Naive thymus-derived CD8-positive, alpha-beta T cell (primary cell): Measurements from ENCODE around the gene CYTH1. TPM values are rescaled to one million over a fixed set of nuclear protein-coding genes. Genes with fewer than 3 reads are reported as not detected.
A peak's percentile ranks its signal among the peaks of the same experiment; 100 is the strongest.

Experiments used
- ATAC-seq, 2 donors: fragments of 150-1000 bp; cut with Tn5 transposase in 1 of 2; sonication (Bioruptor Pico), chemical (Tn5 transposase) in 1 of 2; 1 replicate in 1 of 2; 2 replicates in 1 of 2; pipeline ENCODE4 v1.10.0; 2021; ENCODE audit warnings: mild to moderate bottlenecking in 2 of 2, moderate library complexity in 2 of 2
- POLR2A ChIA-PET: fragments of 350-600 bp; sonication (Branson Sonifier 250); formaldehyde crosslinking; loops from one replicate; lab custom pipeline; 2021; ENCODE audit warnings: antibody characterized with exemption; lab: Charles Lee
- DNase-seq, 10 donors: peaks; one replicate each; pipeline versions ENCODE4 v3.0.0 to v3.0.0-alpha.2; 2020 to 2022
- H3K27ac Mint-ChIP-seq, 10 donors: one replicate each; pipeline ENCODE4 v1.8.0; 2020 to 2022; ENCODE audit warnings: mild to moderate bottlenecking in 10 of 10, mixed read lengths in 10 of 10, moderate library complexity in 4 of 10, inconsistent platforms in 1 of 10
- H3K27me3 Mint-ChIP-seq, 5 donors: one replicate each; pipeline ENCODE4 v1.8.0; 2021 to 2022; ENCODE audit warnings: mixed read lengths in 5 of 5
- H3K36me3 Mint-ChIP-seq, 3 donors: one replicate each; pipeline ENCODE4 v1.8.0; 2020 to 2022; ENCODE audit warnings: mixed read lengths in 3 of 3, mild to moderate bottlenecking in 2 of 3, inconsistent platforms in 1 of 3
- H3K4me1 Mint-ChIP-seq, 4 donors: one replicate each; pipeline ENCODE4 v1.8.0; 2021 to 2022; ENCODE audit warnings: mixed read lengths in 4 of 4
- H3K4me3 Mint-ChIP-seq, 10 donors: one replicate each; pipeline ENCODE4 v1.8.0; 2020 to 2022; ENCODE audit warnings: mild to moderate bottlenecking in 10 of 10, mixed read lengths in 10 of 10, moderate library complexity in 6 of 10, inconsistent platforms in 1 of 10
- H3K9me3 Mint-ChIP-seq, 9 donors: one replicate each; pipeline ENCODE4 v1.8.0; 2020 to 2022; ENCODE audit warnings: mixed read lengths in 9 of 9, mild to moderate bottlenecking in 3 of 9, inconsistent platforms in 1 of 9, moderate library complexity in 1 of 9
- polyA plus RNA-seq, 3 donors: library from polyadenylated mRNA; unstranded; fragments of 300-500 nt; fragmentation: Illumina TruSeq; gene quantifications; one replicate each; pipeline ENCODE4 v1.2.3, GENCODE V29; 2021
- total RNA-seq, 8 experiments: library from RNA in 2 of 8; stranded (reverse) in 2 of 8; gene quantifications; one replicate each; pipeline ENCODE4 v1.2.3 and lab custom pipeline; 2021 to 2026

The CYTH1 gene
- total and polyA plus RNA-seq, 5 experiments from 2014 or later, result 220 to 423 (median 320) TPM

DNA sequence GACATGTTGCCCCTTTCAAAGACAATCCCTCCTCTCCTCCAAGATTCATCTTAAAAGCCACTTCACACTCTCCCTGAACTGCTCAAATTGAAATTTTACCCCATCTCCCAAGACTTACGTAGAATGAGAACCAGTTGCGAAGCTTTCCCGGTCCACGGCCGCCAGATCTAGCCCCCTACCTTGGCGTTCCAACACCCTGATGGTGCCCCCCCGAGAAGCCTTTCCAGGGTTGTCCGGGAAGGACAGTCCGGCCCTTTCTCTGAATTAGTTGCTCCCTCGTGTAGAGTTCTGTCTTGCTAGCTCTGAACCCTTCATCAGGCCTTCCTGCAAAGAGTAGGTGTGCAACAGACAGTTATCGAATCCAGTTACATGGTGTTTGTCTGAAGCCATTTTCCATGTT is 144.9 kb downstream of the CYTH1 start:
- H3K4me3 Mint-ChIP-seq, result no peak overlapping the region
- DNase-seq, result no peak
- ATAC-seq, result no peak
- H3K27me3 Mint-ChIP-seq, result no peaks in the 10 kb centered on the region
- no peak overlapping the region for H3K27ac Mint-ChIP-seq
- no peaks in the 10 kb centered on the region for H3K9me3 Mint-ChIP-seq
- POLR2A ChIA-PET, result no interaction called here
- H3K4me1 Mint-ChIP-seq, result peaks cover 0 to 6% (median 4%) of the 10 kb centered on the region in 4 donors
- no peaks in the 10 kb centered on the region for H3K36me3 Mint-ChIP-seq

DNA sequence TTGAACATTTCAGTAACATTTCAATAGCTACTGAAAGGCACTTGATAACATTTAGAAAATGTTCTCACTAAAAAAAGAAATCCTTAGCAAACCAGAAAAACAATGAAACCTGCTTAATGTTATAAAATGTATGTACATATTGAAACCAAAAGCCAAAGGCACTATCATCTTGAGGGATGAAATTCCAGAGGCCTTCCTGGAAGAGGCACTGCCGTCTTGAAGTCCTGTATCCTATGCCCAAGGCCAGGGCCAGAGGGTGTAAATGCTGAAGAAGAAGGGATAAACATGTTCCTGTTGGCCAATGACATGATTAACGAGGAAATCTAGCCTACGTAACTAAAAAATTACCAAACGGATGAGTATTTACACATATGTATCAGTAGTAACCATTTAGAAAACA is 147.9 kb downstream of the CYTH1 start:
- H3K4me1 Mint-ChIP-seq, result peaks cover 6 to 24% (median 17%) of the 10 kb centered on the region in 4 donors
- no peak overlapping the region for H3K27ac Mint-ChIP-seq
- ATAC-seq, result no peak
- peaks cover 0 to 1% (median 0%) of the 10 kb centered on the region in 5 donors for H3K27me3 Mint-ChIP-seq
- H3K4me3 Mint-ChIP-seq, result no peak overlapping the region
- DNase-seq, result no peak
- H3K9me3 Mint-ChIP-seq, result no peaks in the 10 kb centered on the region
- POLR2A ChIA-PET, result no interaction called here
- no peaks in the 10 kb centered on the region for H3K36me3 Mint-ChIP-seq

DNA sequence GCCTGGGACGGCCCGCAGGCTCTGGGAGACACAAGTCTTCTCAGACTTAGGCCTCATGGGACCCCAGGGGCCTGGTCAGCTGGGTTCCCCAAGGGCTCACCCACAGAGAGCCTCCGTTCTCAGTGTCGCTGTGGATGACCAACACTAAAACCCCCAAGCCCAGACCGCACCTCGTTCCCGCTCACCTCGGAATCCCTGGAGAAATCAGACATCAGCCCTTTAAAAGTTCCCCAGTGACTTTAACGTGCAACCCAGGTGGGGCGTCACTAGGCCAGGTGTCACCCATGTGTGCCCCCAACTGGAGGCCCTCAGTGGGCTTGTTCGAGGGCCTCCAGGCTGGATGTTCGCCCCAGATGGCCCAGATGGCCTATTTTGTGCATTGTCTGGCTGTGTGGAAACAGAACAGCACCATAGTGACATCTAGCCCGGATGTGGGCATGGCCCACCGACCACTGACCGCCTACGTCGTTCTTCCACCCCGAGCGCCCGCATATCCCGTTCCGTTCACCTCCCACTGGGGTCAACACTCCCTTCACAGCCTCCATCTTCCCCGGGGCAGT is 152.6 kb downstream of the CYTH1 start:
- DNase-seq (no peak), ATAC-seq (no peak)
- Mint-ChIP-seq H3K9me3 (no peaks in the 10 kb centered on the region), H3K27ac (peak overlapping the region in 1 of 10 donors; percentile 59), H3K36me3 (no peaks in the 10 kb centered on the region), H3K4me3 (no peak overlapping the region), H3K4me1 (peaks cover 3 to 20% (median 16%) of the 10 kb centered on the region in 4 donors), H3K27me3 (peaks cover 0 to 1% (median 0%) of the 10 kb centered on the region in 5 donors)
- POLR2A ChIA-PET, result no interaction called here

DNA sequence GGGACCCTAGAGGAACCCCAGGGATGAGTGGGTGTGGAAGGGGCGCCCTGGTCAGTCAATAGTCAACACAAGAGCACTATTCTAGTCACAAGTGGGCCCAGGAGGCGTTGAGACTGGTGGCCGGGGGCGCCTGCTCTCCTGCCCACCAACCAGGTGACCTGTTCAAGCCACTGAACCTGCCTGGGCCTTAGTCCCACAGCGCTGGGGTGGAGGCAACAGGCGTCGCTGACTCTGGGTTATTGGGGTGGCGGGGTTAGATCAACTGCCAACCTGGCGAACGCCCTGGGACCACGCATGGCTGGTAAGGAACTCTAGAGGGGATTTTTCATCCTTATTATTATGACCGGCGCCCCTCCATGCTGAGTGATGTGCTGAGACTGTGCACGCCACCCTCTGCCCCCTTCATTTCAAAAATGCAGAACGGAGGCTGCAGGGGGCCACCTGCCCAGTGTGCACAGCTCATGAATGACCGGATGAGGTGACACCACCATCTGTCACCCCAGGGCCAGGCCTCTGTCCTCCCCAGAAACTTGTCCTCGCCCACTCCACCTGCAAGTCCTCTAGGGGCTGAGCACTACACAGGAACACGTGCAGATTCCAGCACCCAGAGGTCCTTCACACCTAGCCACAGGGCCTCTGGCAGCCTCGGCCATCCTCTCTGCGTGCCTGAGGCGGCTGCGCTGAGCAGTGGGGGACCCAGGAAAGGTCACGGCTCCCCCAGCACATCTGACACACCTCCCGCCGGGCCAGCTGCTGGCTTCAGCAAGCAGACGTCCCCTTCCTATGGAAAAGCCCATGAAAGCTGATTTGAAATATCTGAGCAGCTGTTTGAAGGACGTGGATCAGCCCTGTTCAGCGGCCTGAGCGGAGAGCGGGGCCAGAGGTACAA is 153.3 kb downstream of the CYTH1 start:
- POLR2A ChIA-PET, result no interaction called here
- Mint-ChIP-seq H3K27ac (peak overlapping the region in 2 of 10 donors; percentile 48 to 70), H3K9me3 (no peaks in the 10 kb centered on the region), H3K27me3 (peaks cover 0 to 1% (median 0%) of the 10 kb centered on the region in 5 donors), H3K36me3 (no peaks in the 10 kb centered on the region), H3K4me1 (peaks cover 3 to 20% (median 16%) of the 10 kb centered on the region in 4 donors), H3K4me3 (no peak overlapping the region)
- no peak for ATAC-seq
- no peak for DNase-seq

DNA sequence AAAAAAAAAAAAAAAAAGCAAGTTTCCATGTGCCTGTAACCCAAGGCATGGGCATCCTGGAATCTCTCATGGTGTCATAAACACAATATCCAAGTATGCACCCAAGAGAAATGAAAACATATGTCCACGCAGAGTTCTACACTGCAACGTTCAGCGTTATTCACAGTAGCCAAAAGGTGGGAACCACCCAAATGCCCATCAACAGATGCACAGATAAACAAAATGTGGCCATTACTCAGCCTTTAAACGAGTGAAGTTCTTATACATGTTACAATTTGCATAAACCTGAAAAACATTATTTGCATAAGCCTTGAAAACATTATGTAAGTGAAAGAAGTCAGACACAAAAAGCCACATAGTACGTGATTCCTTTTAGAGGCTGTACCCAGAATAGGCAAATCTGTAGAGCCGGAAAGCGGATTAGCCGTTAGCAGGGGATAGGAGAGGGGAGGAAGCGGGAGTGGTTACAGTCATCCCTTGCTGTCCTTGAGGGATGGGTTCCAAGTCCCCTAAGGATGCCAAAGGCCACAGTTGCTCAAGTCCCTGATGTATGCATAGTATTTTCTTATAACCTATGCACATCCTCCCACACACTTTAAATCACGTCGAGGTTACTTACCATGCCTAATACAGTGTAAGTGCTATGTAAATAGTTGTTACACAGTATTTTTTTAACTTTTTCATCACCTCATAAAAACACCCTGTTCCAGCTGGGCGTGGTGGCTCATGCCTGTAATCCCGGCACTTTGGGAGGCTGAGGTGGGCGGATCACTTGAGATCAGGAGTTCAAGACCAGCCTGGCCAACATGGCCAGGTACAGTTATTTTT is 157.5 kb downstream of the CYTH1 start:
- DNase-seq, result no peak
- Mint-ChIP-seq H3K27me3 (no peaks in the 10 kb centered on the region), H3K4me1 (peaks cover 0 to 1% (median 0%) of the 10 kb centered on the region in 4 donors), H3K27ac (no peak overlapping the region), H3K9me3 (peaks cover 0 to 7% (median 0%) of the 10 kb centered on the region in 9 donors), H3K36me3 (peaks cover 0 to 6% (median 0%) of the 10 kb centered on the region in 3 donors), H3K4me3 (no peak overlapping the region)
- POLR2A ChIA-PET, result no interaction called here
- ATAC-seq, result no peak

Other genes with a start within 250 kb of the CYTH1 start
- under 1 TPM in 1 of 2 experiments, not detected in 1; 0.81 TPM for gene DNAH17, start 204.9 kb downstream of the CYTH1 start, total RNA-seq
- under 1 TPM in 2 of 3 donors, not detected in 1; 0.28 to 0.38 TPM for gene DNAH17, start 204.9 kb downstream of the CYTH1 start, polyA plus RNA-seq
- 100 to 1,000 TPM; 151 to 156 TPM for gene USP36, start 58.5 kb upstream of the CYTH1 start, total RNA-seq
- gene USP36, start 58.5 kb upstream of the CYTH1 start, polyA plus RNA-seq, result 10 to 100 TPM; 27.5 to 45.1 (median 36.7) TPM
- under 1 TPM in 1 of 2 experiments, not detected in 1; 0.86 TPM for gene CEP295NL, start 120.9 kb upstream of the CYTH1 start, total RNA-seq
- not detected for gene CEP295NL, start 120.9 kb upstream of the CYTH1 start, polyA plus RNA-seq
- 1 to 10 TPM; 6.2 to 7.3 TPM for gene TIMP2, start 143.1 kb upstream of the CYTH1 start, total RNA-seq
- gene TIMP2, start 143.1 kb upstream of the CYTH1 start, polyA plus RNA-seq, result under 1 TPM; 0.22 to 0.75 (median 0.60) TPM
- 10 to 100 TPM; 50.5 to 54.4 TPM for gene LGALS3BP, start 197.7 kb upstream of the CYTH1 start, total RNA-seq
- 10 to 100 TPM; 51.5 to 90.6 (median 88.6) TPM for gene LGALS3BP, start 197.7 kb upstream of the CYTH1 start, polyA plus RNA-seq
- 10 to 100 TPM; 30.5 to 34.6 TPM for gene CANT1, start 227.5 kb upstream of the CYTH1 start, total RNA-seq
- gene CANT1, start 227.5 kb upstream of the CYTH1 start, polyA plus RNA-seq, result 1 to 10 TPM; 6.1 to 9.4 (median 6.2) TPM
- gene C1QTNF1, start 241.9 kb upstream of the CYTH1 start, total RNA-seq, result not detected
- gene C1QTNF1, start 241.9 kb upstream of the CYTH1 start, polyA plus RNA-seq, result not detected